CD8-positive, alpha-beta memory T cell (primary cell): ENCODE measurements around the gene FAM20A. TPM values are rescaled to one million over a fixed set of nuclear protein-coding genes. Genes with fewer than 3 reads are reported as not detected.
A peak's percentile ranks its signal among the peaks of the same experiment; 100 is the strongest.
"Not testable (repeated sequence)": the region's sequence is repeated elsewhere in the genome, so short reads cannot be mapped to it uniquely, and the experiment has no call there.

ENCODE experiments used
- CTCF ChIA-PET: fragments of 350-600 bp; sonication (Branson Sonifier 250); formaldehyde crosslinking; loops from one replicate; lab custom pipeline; 2021; ENCODE audit warnings: antibody characterized with exemption; lab: Charles Lee
- POLR2A ChIA-PET: fragments of 350-600 bp; sonication (Branson Sonifier 250); formaldehyde crosslinking; loops from one replicate; lab custom pipeline; 2021; ENCODE audit warnings: antibody characterized with exemption; lab: Charles Lee
- DNase-seq, 5 donors: peaks; one replicate each; pipeline versions ENCODE4 v3.0.0 to v3.0.0-alpha.2; 2020 to 2022; ENCODE audit warnings: mixed read lengths in 1 of 5
- H3K27ac ChIP-seq: one replicate; pipeline ENCODE4 v1.7.0; 2013; ENCODE audit warnings: low read depth, mild to moderate bottlenecking, low read length, moderate library complexity
- H3K27me3 ChIP-seq: 2 replicates; pipeline ENCODE4 v1.7.0; 2013; ENCODE audit warnings: low read length, mild to moderate bottlenecking; ENCODE audit not compliant: insufficient read depth, poor library complexity, severe bottlenecking
- H3K36me3 ChIP-seq: 2 replicates; pipeline ENCODE4 v1.7.0; 2013; ENCODE audit warnings: mild to moderate bottlenecking, low read length, moderate library complexity; ENCODE audit not compliant: insufficient read depth
- H3K4me1 ChIP-seq: 2 replicates; pipeline ENCODE4 v1.7.0; 2013; ENCODE audit warnings: mild to moderate bottlenecking, low read length, moderate library complexity; ENCODE audit not compliant: insufficient read depth
- H3K4me3 ChIP-seq: 2 replicates; pipeline ENCODE4 v1.7.0; 2013; ENCODE audit warnings: mild to moderate bottlenecking, low read length
- H3K9me3 ChIP-seq: 2 replicates; pipeline ENCODE4 v1.7.0; 2013; ENCODE audit warnings: mild to moderate bottlenecking, low read length
- H3K27ac Mint-ChIP-seq, 8 donors: one replicate each; pipeline ENCODE4 v1.8.0; 2020 to 2021; ENCODE audit warnings: mixed read lengths in 8 of 8, mild to moderate bottlenecking in 6 of 8, inconsistent platforms in 3 of 8, moderate library complexity in 3 of 8
- H3K27me3 Mint-ChIP-seq, 2 donors: one replicate each; pipeline ENCODE4 v1.8.0; 2020 to 2021; ENCODE audit warnings: mixed read lengths in 2 of 2, mild to moderate bottlenecking in 1 of 2, moderate library complexity in 1 of 2
- H3K36me3 Mint-ChIP-seq, 3 donors: one replicate each; pipeline ENCODE4 v1.8.0; 2020 to 2021; ENCODE audit warnings: mixed read lengths in 3 of 3, inconsistent platforms in 1 of 3, mild to moderate bottlenecking in 1 of 3
- H3K4me1 Mint-ChIP-seq, 3 donors: one replicate each; pipeline ENCODE4 v1.8.0; 2020 to 2021; ENCODE audit warnings: mixed read lengths in 3 of 3, inconsistent platforms in 1 of 3, mild to moderate bottlenecking in 1 of 3
- H3K4me3 Mint-ChIP-seq, 7 donors: one replicate each; pipeline ENCODE4 v1.8.0; 2020 to 2021; ENCODE audit warnings: mixed read lengths in 7 of 7, mild to moderate bottlenecking in 6 of 7, moderate library complexity in 4 of 7, inconsistent platforms in 2 of 7
- H3K9me3 Mint-ChIP-seq, 5 donors: one replicate each; pipeline ENCODE4 v1.8.0; 2020 to 2022; ENCODE audit warnings: mixed read lengths in 5 of 5, mild to moderate bottlenecking in 3 of 5, moderate library complexity in 2 of 5, inconsistent platforms in 1 of 5
- polyA plus RNA-seq: library from polyadenylated mRNA; unstranded; fragments of 300-500 nt; fragmentation: Illumina TruSeq; gene quantifications from one replicate; pipeline ENCODE4 v1.2.3, GENCODE V29; 2021
- total RNA-seq, 2 experiments: library from RNA; stranded (reverse); gene quantifications; one replicate each; pipeline ENCODE4 v1.2.3, GENCODE V29; 2021

The FAM20A gene
- total and polyA plus RNA-seq, 3 experiments from 2014 or later: 0.07 TPM; not detected in 2

GRCh38 chr17:68517605-68518004 lies 83.6 kb downstream of the FAM20A start:
- DNase-seq, H3K4me3 ChIP-seq, H3K4me3 Mint-ChIP-seq, H3K9me3 ChIP-seq, POLR2A ChIA-PET, H3K9me3 Mint-ChIP-seq, CTCF ChIA-PET, H3K27ac ChIP-seq, H3K27me3 ChIP-seq, H3K27me3 Mint-ChIP-seq: not testable (repeated sequence)
- Mint-ChIP-seq H3K27ac (peak overlapping the region in 3 of 8 donors; percentile 49 to 65 (median 56)), H3K36me3 (peaks cover 6 to 80% (median 23%) of the 10 kb centered on the region in 3 donors), H3K4me1 (peaks cover 60 to 89% (median 83%) of the 10 kb centered on the region in 3 donors)
- H3K36me3 ChIP-seq: peaks cover 11% of the 10 kb centered on the region
- H3K4me1 ChIP-seq: peaks cover 24% of the 10 kb centered on the region

- Mint-ChIP-seq H3K9me3 (no peaks in the 10 kb centered on the region), H3K27me3 (no peaks in the 10 kb centered on the region), H3K4me1 (peaks cover 57 to 83% (median 74%) of the 10 kb centered on the region in 3 donors), H3K4me3 (no peak overlapping the region), H3K36me3 (peaks cover 6 to 76% (median 21%) of the 10 kb centered on the region in 3 donors), H3K27ac (peak overlapping the region in 4 of 8 donors; percentile 9 to 50 (median 41))
- Histone ChIP-seq H3K4me3 (no peak overlapping the region), H3K27ac (no peak overlapping the region), H3K4me1 (peaks cover 24% of the 10 kb centered on the region), H3K36me3 (peaks cover 9% of the 10 kb centered on the region), H3K9me3 (no peaks in the 10 kb centered on the region), H3K27me3 (no peaks in the 10 kb centered on the region)
- CTCF ChIA-PET: no interaction called here
- POLR2A ChIA-PET: no interaction called here
- DNase-seq: no peak
Measured at GRCh38 chr17:68516732-68517131, 84.4 kb downstream of the FAM20A start.

GRCh38 chr17:68514831-68515635 lies 86.1 kb downstream of the FAM20A start:
- H3K9me3 ChIP-seq: no peaks in the 10 kb centered on the region
- peaks cover 30% of the 10 kb centered on the region for H3K4me1 ChIP-seq
- CTCF ChIA-PET: no interaction called here
- Mint-ChIP-seq H3K36me3 (peaks cover 6 to 68% (median 20%) of the 10 kb centered on the region in 3 donors), H3K4me3 (peak overlapping the region in 6 of 7 donors; percentile 29 to 100 (median 99)), H3K9me3 (no peaks in the 10 kb centered on the region), H3K4me1 (peaks cover 59 to 77% (median 69%) of the 10 kb centered on the region in 3 donors), H3K27me3 (no peaks in the 10 kb centered on the region), H3K27ac (peak overlapping the region in 7 of 8 donors; percentile 29 to 100 (median 90))
- DNase-seq: no peak
- POLR2A ChIA-PET: no interaction called here
- no peaks in the 10 kb centered on the region for H3K27me3 ChIP-seq
- H3K27ac ChIP-seq: no peak overlapping the region
- H3K36me3 ChIP-seq: peaks cover 9% of the 10 kb centered on the region
- no peak overlapping the region for H3K4me3 ChIP-seq

GRCh38 chr17:68513932-68514331 lies 87.2 kb downstream of the FAM20A start:
- Mint-ChIP-seq H3K4me1 (peaks cover 48 to 66% (median 58%) of the 10 kb centered on the region in 3 donors), H3K36me3 (peaks cover 3 to 57% (median 13%) of the 10 kb centered on the region in 3 donors), H3K4me3 (peak overlapping the region; percentile 92 to 100 (median 99)), H3K27me3 (no peaks in the 10 kb centered on the region), H3K9me3 (no peaks in the 10 kb centered on the region), H3K27ac (peak overlapping the region; percentile 95 to 100 (median 100))
- H3K27me3 ChIP-seq: no peaks in the 10 kb centered on the region
- ChIA-PET POLR2A (no interaction called here), CTCF (no interaction called here)
- H3K36me3 ChIP-seq: peaks cover 9% of the 10 kb centered on the region
- H3K4me3 ChIP-seq: peak overlapping the region; percentile 68
- DNase-seq: no peak
- H3K9me3 ChIP-seq: no peaks in the 10 kb centered on the region
- H3K4me1 ChIP-seq: peaks cover 30% of the 10 kb centered on the region
- H3K27ac ChIP-seq: peak overlapping the region; percentile 99

GRCh38 chr17:68512960-68513474 lies 88.2 kb downstream of the FAM20A start:
- POLR2A ChIA-PET: interaction anchor here (0.8 to 2.6 kb wide), 3 partner anchors 25 to 222 kb away, joined by 4 to 9 read pairs (median 7); partner anchors contain the start of genes ARSG, SLC16A6 and WIPI1
- CTCF ChIA-PET: interaction anchor here (0.9 to 1.9 kb wide), 5 partner anchors 11 to 312 kb away, joined by 4 to 11 read pairs (median 4); no protein-coding TSS in a partner anchor

GRCh38 chr17:68512247-68512959 lies 88.8 kb downstream of the FAM20A start, which contains the start of gene PRKAR1A:
Gene PRKAR1A, plus strand, starts transcription at chr17:68512430. Its CDS starts 2,970 bp downstream, at chr17:68515400.
- H3K9me3 ChIP-seq: no peaks in the 10 kb centered on the region
- Mint-ChIP-seq H3K27ac (peak within 1 kb of the TSS; percentile 100), H3K27me3 (no peaks in the 10 kb centered on the region), H3K9me3 (no peaks in the 10 kb centered on the region), H3K4me1 (peaks cover 44 to 60% (median 53%) of the 10 kb centered on the region in 3 donors), H3K4me3 (peak within 1 kb of the TSS; percentile 98 to 100 (median 99)), H3K36me3 (peaks cover 0 to 42% (median 9%) of the 10 kb centered on the region in 3 donors)
- peak; percentile 93 to 98 (median 97) for DNase-seq
- CTCF ChIA-PET: interaction anchor here (0.9 to 1.9 kb wide), 5 partner anchors 11 to 312 kb away, joined by 4 to 11 read pairs (median 4); no protein-coding TSS in a partner anchor
- POLR2A ChIA-PET: interaction anchor here (0.7 to 2.6 kb wide), 5 partner anchors 11 to 332 kb away, joined by 3 to 9 read pairs (median 4); partner anchors contain the start of genes ARSG, SLC16A6 and WIPI1
- peaks cover 8% of the 10 kb centered on the region for H3K36me3 ChIP-seq
- peak within 1 kb of the TSS; percentile 99 for H3K27ac ChIP-seq
- no peaks in the 10 kb centered on the region for H3K27me3 ChIP-seq
- H3K4me1 ChIP-seq: peaks cover 30% of the 10 kb centered on the region
- peak within 1 kb of the TSS; percentile 68 for H3K4me3 ChIP-seq

More at GRCh38 chr17:68512960-68513474, 88.2 kb downstream of the FAM20A start:
- peak overlapping the region; percentile 99 for H3K27ac ChIP-seq
- peaks cover 9% of the 10 kb centered on the region for H3K36me3 ChIP-seq
- peaks cover 0 to 48% (median 13%) of the 10 kb centered on the region in 3 donors for H3K36me3 Mint-ChIP-seq
- no peaks in the 10 kb centered on the region for H3K9me3 ChIP-seq
- H3K27ac Mint-ChIP-seq: peak overlapping the region; percentile 95 to 100 (median 100)
- H3K9me3 Mint-ChIP-seq: no peaks in the 10 kb centered on the region
- no peaks in the 10 kb centered on the region for H3K27me3 Mint-ChIP-seq
- H3K27me3 ChIP-seq: no peaks in the 10 kb centered on the region
- peak overlapping the region; percentile 92 to 100 (median 99) for H3K4me3 Mint-ChIP-seq
- H3K4me1 Mint-ChIP-seq: peaks cover 45 to 60% (median 54%) of the 10 kb centered on the region in 3 donors
- DNase-seq: peak in 1 of 5 donors; percentile 25
- peak overlapping the region; percentile 68 for H3K4me3 ChIP-seq
- peaks cover 30% of the 10 kb centered on the region for H3K4me1 ChIP-seq

- Mint-ChIP-seq H3K27ac (peak overlapping the region; percentile 100), H3K36me3 (peaks cover 0 to 36% (median 5%) of the 10 kb centered on the region in 3 donors), H3K27me3 (no peaks in the 10 kb centered on the region), H3K4me1 (peaks cover 42 to 60% (median 51%) of the 10 kb centered on the region in 3 donors), H3K9me3 (no peaks in the 10 kb centered on the region), H3K4me3 (peak overlapping the region; percentile 95 to 100 (median 99))
- Histone ChIP-seq H3K27ac (peak overlapping the region; percentile 99), H3K27me3 (no peaks in the 10 kb centered on the region), H3K4me3 (peak overlapping the region; percentile 68), H3K36me3 (peaks cover 1% of the 10 kb centered on the region), H3K9me3 (no peaks in the 10 kb centered on the region), H3K4me1 (peaks cover 30% of the 10 kb centered on the region)
- peak in 4 of 5 donors; percentile 64 to 89 (median 80) for DNase-seq
- POLR2A ChIA-PET: interaction anchor here (0.7 to 2.6 kb wide), 4 partner anchors 10 to 331 kb away, joined by 3 to 9 read pairs (median 4); partner anchors contain the start of gene WIPI1
- CTCF ChIA-PET: interaction anchor here (1.2 to 1.9 kb wide), 3 partner anchors 10 to 311 kb away, joined by 4 to 11 read pairs (median 5); no protein-coding TSS in a partner anchor
Measured at GRCh38 chr17:68511671-68512246, 89.4 kb downstream of the FAM20A start.
